Right atrium auricular region (tissue), 2 donors: ENCODE results near the gene OR7D2. TPM values are rescaled to one million over a fixed set of nuclear protein-coding genes. Genes with fewer than 3 reads are reported as not detected.

ENCODE experiments used
- DNase-seq: peaks from one replicate; pipeline ENCODE4 v3.0.0-alpha.2; 2019; ENCODE audit warnings: low spot score
- H3K27ac ChIP-seq, 2 donors: fragments of 200-600 bp; sonication (generic); 1 replicate in 1 of 2; 2 replicates in 1 of 2; pipeline ENCODE4 v1.5.1; 2016 to 2019
- H3K27me3 ChIP-seq, 2 donors: fragments of 200-600 bp; sonication (generic); one replicate each; pipeline versions ENCODE4 v1.5.1 to v1.6.0; 2017 to 2019
- H3K36me3 ChIP-seq: fragments of 200-600 bp; sonication (generic); one replicate; pipeline ENCODE4 v1.5.1; 2016
- H3K4me1 ChIP-seq, 2 donors: fragments of 200-600 bp; sonication (generic); one replicate each; pipeline versions ENCODE4 v1.5.1 to v1.6.0; 2017 to 2019
- H3K4me3 ChIP-seq, 2 donors: fragments of 200-600 bp; sonication (generic); 1 replicate in 1 of 2; 2 replicates in 1 of 2; pipeline ENCODE4 v1.5.1; 2017 to 2019; ENCODE audit warnings: mild to moderate bottlenecking in 1 of 2, moderate library complexity in 1 of 2
- H3K9me3 ChIP-seq, 2 donors: fragments of 200-600 bp; sonication (generic); one replicate each; pipeline ENCODE4 v1.5.1; 2019
- total RNA-seq, 2 donors: library from RNA; depleted of rRNA; stranded (reverse); fragments of >200 nt; gene quantifications; one replicate each; pipeline ENCODE4 v1.1.0, GENCODE V29; 2016
- TF ChIP-seq, protein P1 (sequence below), 2 donors: fragments of 200-600 bp; sonication (generic); IDR thresholded peaks; one replicate each; pipeline ENCODE4 v1.5.1; 2019; ENCODE audit warnings: antibody characterized with exemption in 2 of 2

The OR7D2 gene
- total RNA-seq = not detected

DNA sequence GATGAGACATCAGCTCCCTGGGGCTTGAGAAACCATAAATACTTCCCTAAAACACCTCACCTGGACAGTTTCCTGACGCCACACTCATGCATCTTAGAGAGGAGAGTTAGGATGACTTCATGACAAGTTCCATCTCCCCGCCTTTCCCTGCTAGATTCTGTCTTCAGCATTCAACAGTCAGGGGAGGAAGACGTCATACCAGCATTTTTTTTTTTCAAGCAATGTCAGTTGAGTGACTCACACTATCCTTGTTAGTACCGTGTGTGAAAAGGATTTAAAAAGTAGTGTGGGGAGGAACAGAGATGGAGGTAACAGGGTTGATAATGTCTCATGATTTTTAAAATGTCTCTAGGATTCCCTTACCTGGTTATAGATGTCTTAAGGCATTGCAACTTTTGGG lies at the start of gene OR7D2:
OR7D2 (plus strand) TSS at position 79 of the 400 bp plus-strand sequence. CDS start 6,803 bp downstream, outside the sequence.
- H3K36me3 ChIP-seq = no peaks in the 10 kb centered on the region
- H3K9me3 ChIP-seq = no peaks in the 10 kb centered on the region
- no peaks in the 10 kb centered on the region for H3K27me3 ChIP-seq
- DNase-seq = no peak
- TF ChIP-seq, protein P1, sequence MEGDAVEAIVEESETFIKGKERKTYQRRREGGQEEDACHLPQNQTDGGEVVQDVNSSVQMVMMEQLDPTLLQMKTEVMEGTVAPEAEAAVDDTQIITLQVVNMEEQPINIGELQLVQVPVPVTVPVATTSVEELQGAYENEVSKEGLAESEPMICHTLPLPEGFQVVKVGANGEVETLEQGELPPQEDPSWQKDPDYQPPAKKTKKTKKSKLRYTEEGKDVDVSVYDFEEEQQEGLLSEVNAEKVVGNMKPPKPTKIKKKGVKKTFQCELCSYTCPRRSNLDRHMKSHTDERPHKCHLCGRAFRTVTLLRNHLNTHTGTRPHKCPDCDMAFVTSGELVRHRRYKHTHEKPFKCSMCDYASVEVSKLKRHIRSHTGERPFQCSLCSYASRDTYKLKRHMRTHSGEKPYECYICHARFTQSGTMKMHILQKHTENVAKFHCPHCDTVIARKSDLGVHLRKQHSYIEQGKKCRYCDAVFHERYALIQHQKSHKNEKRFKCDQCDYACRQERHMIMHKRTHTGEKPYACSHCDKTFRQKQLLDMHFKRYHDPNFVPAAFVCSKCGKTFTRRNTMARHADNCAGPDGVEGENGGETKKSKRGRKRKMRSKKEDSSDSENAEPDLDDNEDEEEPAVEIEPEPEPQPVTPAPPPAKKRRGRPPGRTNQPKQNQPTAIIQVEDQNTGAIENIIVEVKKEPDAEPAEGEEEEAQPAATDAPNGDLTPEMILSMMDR (IDR thresholded peaks at IDR 0.05) = no peak
- H3K4me3 ChIP-seq = no peak within 1 kb of the TSS
- no peaks in the 10 kb centered on the region for H3K4me1 ChIP-seq
- no peak within 1 kb of the TSS for H3K27ac ChIP-seq

GRCh38 chr19:9130965-9131364 lies 47.8 kb upstream of the OR7D2 start:
- no peaks in the 10 kb centered on the region for H3K9me3 ChIP-seq
- H3K4me3 ChIP-seq = no peak overlapping the region
- no peaks in the 10 kb centered on the region for H3K4me1 ChIP-seq
- no peaks in the 10 kb centered on the region for H3K27me3 ChIP-seq
- no peak overlapping the region for H3K27ac ChIP-seq
- no peaks in the 10 kb centered on the region for H3K36me3 ChIP-seq
- DNase-seq = no peak
- TF ChIP-seq, protein P1 (IDR thresholded peaks at IDR 0.05) = no peak

DNA sequence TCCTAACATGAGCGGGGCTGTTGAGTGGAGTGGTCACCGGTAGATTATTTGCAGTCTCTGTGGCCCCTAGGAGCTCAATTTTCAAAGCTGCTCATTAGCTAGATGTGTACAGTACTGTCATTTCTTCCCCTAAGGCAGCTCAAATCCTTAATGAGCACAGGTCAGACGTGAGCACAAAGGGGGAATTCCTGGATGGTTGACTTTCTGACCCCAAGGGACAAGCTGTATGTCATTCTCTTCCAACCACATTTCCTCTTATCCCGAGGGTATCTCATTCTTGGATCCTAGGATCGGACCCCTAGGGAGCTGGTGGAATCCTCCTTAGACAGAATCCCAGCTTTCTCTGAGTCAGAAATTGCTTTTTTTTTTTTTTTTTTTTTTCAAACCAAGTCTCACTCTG lies 46.4 kb upstream of the OR7D2 start:
- Histone ChIP-seq H3K4me3 (no peak overlapping the region), H3K9me3 (no peaks in the 10 kb centered on the region), H3K36me3 (no peaks in the 10 kb centered on the region), H3K4me1 (no peaks in the 10 kb centered on the region), H3K27me3 (no peaks in the 10 kb centered on the region), H3K27ac (no peak overlapping the region)
- no peak for DNase-seq
- TF ChIP-seq, protein P1 (IDR thresholded peaks at IDR 0.05) = no peak

DNA sequence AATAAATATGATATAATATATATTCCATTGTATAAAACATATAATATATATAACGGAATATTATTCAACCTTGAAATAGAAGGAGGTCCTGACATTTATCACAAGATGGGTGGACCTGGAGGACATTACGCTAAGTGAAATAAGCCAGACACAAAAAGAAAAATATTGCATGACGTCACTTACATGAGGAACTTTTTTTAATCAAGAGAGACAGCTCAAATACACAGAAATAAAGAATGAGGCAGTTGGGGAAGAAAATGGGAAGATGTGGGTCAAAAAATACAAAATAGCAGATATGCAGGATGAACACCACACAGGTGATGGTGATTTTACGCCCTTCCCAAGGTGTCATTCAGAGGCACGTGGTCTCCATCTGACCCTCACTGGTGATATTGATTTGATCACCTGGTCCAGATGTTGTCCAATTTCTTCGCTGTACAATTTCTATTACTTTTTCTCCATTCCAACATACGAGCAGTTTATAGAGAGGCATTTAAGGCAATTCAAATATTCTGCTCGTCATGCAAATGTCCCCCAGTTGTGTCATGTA lies 39.1 kb upstream of the OR7D2 start:
- Histone ChIP-seq H3K27ac (peak overlapping the region; percentile 85 to 97), H3K27me3 (no peaks in the 10 kb centered on the region), H3K36me3 (no peaks in the 10 kb centered on the region), H3K4me3 (peak overlapping the region; percentile 75 to 89), H3K4me1 (peaks cover 0 to 20% of the 10 kb centered on the region in 2 donors), H3K9me3 (peaks cover 0 to 7% of the 10 kb centered on the region in 2 donors)
- DNase-seq = peak; percentile 18
- TF ChIP-seq, protein P1 (IDR thresholded peaks at IDR 0.05) = no peak

- Histone ChIP-seq H3K27me3 (no peaks in the 10 kb centered on the region), H3K4me1 (peaks cover 0 to 20% of the 10 kb centered on the region in 2 donors), H3K9me3 (peaks cover 0 to 13% of the 10 kb centered on the region in 2 donors), H3K27ac (peak within 1 kb of the TSS; percentile 85 to 97), H3K36me3 (no peaks in the 10 kb centered on the region), H3K4me3 (peak within 1 kb of the TSS; percentile 75 to 89)
- DNase-seq = peak; percentile 94
- TF ChIP-seq, protein P1 (IDR thresholded peaks at IDR 0.05) = no peak
Observed at GRCh38 chr19:9140159-9140874, 38.5 kb upstream of the OR7D2 start, which contains the start of gene ZNF317. TSS of gene ZNF317 (plus strand) at chr19:9140397. CDS start at chr19:9156017, 15,620 bp downstream.
